ENCODE data around the gene DPH6. TPM values are rescaled to one million over a fixed set of nuclear protein-coding genes. Genes with fewer than 3 reads are reported as not detected.
A peak's percentile ranks its signal among the peaks of the same experiment; 100 is the strongest.
"Not testable (repeated sequence)": the region's sequence is repeated elsewhere in the genome, so short reads cannot be mapped to it uniquely, and the experiment has no call there.

The DPH6 gene
- total RNA-seq, 1 donor from 2014 or later = 18.0 TPM

DNA sequence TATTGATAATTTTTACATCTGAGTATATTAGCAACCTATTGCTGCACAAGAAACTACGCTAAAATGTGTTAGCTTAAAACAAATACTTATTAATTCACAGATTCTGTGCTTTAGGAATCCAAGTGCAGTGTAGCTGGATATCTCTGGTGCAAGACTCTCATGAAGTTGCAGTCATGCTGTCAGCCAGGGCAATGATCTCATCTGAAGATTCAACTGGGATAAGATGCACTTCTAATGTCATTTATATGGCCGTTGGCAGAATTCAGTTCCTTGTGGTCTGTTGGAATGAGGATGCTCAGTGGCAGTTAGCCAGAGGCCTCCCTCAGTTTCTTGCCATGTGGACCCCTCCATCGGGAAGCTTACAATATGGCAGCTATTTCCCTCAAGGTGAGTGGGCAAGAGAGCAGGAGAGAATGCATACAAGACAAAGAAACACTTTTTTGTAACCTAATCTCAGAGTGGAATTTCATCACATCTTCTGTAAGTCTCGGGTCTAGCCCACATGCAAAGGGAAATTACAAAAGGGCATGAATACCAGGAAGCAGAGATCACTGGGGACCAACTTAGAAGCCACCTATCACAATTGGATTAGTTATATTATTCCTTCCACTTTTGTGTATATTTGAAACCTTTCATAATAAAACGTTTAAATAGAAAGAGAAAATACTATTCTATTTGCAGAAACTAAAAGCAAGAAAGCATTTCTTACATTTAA is 61.6 kb downstream of the DPH6 start:
- DNase-seq = no peak

DNA sequence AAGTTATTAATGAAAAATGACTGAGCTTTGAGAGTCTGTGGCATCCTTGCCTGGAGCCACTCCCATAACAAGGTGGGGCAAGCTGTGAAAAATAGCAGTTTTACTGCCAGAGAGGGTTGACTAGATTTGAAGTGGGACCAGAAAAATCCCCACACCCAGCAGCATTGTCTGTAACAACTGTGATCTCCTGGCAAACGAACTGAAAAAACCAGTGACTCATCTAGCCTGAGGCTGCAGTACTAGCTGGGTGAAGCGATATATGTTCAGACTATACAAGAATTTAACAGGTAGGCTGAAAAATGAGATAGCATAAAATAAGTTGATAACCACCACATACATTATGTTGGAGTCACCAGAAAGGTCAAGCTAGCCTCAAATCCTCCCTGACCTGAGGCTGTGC is 64.0 kb downstream of the DPH6 start:
- DNase-seq = peak; percentile 6

DNA sequence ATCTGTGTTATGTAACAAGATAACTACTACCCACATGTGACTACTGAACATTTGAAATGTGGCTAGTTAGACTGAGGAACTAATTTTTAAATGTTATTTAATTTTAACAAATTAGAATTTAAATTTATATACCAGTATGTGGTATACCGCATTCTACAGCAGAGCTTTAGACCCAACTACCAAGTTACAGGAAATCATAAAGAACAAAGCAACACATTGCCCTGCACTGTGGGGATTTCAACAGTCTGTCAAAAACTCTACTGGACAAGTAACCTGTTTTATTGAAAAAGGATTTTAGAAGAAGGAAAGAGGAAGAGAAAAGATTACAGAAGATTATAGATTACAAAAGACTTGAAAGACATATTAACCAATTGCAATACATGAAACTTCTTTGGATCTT is 64.9 kb downstream of the DPH6 start:
- no peak for DNase-seq

DNA sequence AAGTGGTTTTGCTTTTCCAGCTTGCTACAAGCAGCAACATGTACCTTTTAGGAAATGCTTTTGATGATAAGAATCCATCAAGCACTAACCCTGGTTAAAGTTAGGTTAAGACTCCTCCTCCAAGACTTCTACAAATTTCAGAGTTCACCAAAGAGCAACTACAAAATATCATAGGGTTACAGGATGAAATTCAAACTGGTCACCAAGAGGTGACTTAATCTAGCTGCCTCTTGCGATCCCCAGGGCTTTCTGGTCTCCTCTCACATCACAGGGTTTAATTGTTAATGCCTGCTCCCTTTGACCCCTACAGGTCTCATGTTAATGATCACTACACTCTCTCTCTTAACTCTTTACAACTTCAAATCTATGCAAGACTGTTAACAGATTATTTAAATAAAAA is 66.5 kb downstream of the DPH6 start:
- no peak for DNase-seq

DNA sequence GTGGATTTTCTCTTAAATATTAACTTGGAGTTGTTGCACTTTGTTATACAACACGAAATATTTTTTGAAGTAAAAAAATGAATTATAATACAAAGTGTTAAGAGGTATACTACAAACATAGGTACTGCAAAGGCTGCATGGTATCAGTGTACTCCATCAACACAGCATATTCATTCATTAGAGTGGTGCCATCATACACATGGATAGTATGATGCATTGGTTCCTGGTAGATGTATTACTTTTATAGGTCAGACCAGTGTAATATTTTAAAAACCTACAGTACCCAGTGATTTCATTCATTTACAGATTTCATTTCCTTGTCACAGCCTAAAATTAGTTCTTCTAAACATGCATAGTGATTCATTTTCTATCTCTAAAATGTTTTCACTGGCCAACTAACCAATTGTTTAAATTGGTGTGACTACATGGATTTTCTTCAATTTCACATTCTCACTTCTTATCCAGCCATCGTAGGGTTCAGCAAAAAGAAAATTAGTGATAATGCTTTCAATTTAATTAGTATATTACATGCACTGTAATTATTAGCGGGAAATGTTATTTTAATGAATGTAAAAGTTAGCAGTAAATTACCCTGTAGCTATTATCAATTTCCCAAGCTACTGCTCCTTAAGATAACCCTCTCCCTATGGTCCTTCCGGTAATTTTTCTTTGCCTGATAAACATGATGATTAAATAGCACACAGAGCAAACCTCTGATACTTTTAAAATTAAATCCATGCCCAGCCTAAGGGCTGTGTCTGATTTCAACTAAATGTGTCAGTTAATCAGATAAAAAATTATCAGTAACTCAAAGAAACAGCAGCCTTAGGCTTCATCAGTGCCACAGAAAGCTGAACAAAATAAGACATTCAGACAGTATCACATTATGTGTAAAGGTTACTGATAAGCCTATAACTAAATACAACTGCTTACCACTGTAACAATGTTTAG is 68.4 kb downstream of the DPH6 start:
- DNase-seq = no peak

DNA sequence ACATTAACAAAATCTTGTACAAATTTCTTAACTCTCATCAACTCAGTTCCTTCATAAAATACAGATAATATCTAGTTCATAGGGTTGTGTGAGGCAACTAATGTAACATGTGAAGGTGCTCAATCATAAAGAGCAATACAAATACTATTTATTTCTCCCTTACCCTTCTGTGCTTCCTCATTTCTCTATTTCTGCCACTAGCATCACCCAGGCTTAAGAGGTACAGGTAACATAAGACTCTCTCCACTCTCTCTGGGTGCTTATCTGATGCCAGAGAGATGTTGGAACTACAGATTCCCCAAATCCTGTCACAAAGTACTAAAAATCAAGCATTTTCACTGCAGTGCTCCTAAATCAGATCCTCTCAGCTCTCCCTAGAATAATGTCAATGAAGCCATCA is 74.9 kb downstream of the DPH6 start:
- no peak for DNase-seq

DNA sequence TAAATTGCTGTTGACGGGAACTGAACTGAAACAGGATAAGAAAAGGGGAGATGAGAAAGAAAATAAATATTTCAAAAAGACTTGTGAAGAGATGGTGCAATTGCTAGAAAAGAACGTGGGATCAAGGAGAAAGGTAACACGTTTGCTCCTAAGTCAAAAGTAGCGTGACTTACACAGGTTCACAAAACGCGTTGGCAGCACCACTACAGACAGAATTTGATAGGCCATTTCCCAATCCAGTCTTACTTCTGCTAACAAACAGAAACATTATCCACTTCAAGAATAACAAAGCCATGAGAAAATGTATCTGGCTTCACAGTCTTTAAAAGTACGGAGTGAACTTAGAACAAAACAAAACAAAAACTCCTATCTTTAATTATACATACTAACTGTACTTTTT is 75.5 kb downstream of the DPH6 start:
- no peak for DNase-seq

DNA sequence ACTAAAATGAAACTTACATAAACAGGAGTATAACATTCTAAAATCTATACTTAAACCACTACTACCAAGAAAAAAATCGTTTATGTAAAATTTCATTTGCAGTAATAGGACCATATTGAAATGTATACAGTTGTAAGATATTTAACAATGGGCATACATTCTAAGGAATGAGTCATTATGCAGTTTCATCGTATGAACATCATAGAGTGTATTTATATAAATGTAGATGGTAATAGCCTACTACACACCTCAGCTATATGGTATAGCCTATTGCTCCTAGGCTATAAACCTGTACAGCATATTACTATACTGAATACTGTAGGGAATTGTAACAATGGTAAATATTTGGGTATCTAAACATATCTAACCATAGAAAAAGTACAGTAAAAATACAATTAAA is 79.5 kb downstream of the DPH6 start:
- no peak for DNase-seq

DNA sequence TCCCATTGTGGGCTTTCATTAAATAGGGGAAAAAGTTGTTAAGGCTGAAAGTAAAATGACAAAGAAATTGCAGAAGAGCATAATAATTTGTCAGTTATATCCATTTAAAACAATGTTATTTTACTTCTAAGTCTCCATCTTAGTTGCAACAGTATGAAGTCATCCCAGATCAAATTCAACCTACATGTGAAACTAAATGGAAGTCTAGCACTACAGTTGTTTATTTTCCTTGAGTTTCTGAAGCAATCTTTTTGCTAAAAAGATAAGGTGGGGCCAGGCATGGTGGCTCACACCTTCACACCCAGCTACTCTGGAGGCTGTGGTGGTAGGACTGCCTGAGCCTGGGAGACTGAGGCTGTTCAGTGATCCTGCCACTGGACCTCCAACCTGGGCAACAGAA is 80.2 kb downstream of the DPH6 start:
- no peak for DNase-seq

DNA sequence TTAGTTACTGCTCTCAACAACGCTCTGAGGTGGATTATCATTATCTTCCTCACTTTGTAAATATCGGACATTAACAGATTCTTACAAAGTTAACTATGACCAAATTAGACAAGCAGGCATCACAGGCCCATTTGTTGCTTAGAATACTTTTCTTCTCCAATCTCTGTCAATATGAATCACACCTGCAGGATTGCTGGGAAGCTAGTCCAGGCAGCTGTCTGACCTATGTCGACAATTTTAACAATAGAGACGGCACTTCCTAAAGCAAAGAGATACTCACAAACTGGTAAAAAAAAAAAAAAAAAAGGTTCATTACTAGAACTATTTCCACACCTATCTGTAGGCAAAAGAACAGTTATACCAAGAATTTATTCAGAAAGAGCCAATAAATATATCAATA is 85.3 kb downstream of the DPH6 start:
- no peak for DNase-seq

DNA sequence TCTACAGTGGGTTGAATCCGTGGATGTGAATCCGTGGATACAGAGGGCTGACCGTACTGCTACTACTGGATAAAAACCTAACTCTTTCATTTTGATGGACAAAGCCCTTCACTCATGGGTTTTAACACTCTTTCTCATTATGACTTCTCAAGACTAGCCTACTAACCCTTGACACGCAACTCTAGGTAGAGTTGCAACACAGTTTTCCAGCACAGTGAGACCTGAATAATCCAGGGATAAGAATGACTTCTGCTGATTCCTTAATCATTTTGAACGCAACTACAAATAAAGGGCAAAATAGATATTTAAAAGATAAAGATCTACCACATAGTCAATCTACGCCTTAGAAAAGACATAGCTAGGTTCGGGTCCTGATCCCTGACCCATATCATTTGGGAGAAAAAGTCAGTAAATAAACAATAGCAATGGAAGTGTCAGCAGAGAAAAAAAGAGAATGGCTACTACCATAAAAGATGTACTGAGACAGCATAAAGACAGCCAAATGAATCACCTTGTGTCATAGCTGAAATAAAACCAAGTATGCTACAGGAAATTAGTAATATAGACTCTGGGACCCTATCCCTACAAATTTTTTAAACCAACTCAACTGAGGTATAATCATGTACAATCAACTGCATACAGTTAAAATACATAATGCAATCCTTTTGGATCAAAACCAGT is 87.6 kb downstream of the DPH6 start:
- no peak for DNase-seq

DNA sequence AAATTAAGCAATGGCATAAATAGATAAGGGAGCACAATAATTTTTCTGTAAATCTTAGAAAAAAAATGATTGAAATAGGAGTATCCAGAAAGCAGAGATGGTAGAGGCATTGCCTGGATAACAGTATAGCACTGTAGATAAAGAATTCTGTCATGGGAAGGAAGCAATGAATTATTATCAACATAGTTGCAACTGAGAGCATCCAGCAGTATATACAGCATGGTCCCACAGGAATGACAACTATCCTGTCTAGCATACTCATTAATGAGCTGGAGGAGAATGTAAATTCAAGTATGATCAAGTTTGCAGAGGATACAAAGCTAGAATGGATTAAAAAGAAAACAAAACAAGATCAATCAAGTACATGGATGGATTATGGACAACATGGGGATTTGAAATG is 90.8 kb downstream of the DPH6 start:
- no peak for DNase-seq

DNA sequence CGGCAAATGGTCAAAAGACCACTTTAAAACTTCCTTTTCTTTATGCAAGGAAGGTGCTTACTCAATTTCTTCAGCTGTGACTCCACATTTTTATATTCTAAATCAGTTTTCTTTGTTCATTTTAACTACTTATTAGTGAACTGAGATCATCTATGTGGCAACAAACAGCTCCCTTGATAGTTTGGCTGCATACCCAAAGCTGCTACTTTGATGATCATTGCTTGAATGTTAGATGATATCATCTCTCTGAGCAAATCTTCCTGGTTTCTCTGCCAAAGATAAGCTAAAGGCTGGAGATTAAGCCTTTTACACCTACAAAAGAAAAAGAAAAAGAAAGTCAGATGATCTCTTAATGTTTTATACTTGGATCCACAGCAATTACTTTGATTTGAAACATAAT is 95.5 kb downstream of the DPH6 start:
- peak; percentile 41 for DNase-seq

DNA sequence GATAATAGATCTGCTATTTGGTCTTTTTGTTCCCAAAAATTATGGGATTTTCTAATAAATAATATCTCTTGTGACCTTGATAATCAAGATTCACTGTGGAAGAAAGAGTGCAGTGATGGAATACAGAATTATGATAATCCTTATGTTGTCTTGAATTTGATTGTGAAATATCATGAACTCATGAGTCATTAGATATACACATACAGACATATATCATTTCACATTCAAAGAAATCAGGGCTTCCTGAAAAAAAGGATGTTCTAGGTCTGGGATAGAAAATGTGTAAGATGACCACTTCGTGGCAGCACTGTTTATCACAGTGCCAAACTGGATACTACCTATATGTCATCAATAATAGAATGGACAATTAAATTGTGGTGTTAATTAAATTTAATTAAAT is 97.7 kb downstream of the DPH6 start:
- no peak for DNase-seq

DNA sequence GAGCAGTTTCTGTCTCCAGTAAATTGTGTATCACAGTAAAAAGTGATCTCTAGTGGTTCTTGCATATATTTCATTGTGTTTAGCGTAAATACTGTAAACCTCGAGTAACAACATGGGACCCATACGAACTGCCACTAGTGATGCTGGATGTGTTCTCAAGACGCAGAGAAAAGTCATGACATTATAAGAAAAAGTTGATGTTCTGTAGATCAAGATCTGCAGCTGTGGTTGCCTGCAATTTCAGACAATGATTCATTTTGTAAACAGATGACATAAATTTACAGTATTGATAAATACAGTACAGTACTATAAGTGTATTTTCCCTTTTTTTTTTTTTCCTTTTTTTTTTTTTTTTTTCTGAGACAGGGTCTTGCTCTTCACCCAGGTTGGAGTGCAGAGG is 100.1 kb downstream of the DPH6 start:
- no peak for DNase-seq

DNA sequence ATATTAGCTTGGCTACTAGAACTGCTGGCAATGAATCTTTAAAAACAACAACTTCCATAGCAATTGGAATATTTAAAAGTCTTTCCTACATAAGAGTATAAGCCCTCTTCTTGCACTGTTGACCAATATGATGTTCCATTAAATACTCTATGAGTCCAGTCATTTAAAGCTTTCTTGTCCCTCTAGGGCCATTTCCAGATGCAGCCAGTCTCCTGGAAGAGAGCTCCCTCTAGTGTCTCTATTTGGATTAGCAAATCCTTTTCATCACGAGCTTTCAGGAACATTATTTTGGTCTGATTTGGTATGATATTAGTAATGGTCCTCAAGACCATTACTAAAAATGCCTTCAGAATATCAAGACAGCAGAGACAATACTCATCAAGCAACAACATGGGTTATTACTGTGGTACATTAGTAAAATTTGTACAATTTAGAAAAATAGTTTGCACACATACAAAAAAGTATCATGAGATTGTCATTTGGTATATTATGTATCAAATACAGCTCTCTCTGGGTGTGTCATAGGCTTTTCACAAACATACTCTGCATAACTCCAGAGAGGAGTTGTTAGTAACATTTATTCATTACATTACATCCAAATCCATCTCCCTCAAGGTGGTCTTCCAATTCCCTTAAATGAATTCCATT is 101.3 kb downstream of the DPH6 start:
- DNase-seq = peak; percentile 3

DNA sequence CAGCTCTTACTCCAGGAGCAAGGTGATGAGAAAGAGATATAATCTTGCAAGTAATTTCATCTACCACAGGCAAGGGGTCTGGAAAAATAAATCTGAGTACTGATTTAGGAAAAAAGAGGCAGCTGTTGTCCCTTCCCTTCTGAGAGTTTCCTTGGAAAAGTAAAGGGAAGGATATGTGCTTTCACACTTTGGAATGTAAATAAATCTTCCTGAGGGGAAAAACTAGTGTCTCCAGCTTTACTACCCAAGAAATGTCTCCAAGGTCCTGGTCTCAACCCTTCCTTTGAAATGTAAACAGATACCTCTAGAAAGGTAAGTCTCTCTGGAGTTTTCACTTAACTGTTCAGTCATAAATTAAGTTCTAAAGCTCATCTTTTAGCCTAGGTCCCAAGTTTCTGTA is 102.6 kb downstream of the DPH6 start:
- DNase-seq = no peak

DNA sequence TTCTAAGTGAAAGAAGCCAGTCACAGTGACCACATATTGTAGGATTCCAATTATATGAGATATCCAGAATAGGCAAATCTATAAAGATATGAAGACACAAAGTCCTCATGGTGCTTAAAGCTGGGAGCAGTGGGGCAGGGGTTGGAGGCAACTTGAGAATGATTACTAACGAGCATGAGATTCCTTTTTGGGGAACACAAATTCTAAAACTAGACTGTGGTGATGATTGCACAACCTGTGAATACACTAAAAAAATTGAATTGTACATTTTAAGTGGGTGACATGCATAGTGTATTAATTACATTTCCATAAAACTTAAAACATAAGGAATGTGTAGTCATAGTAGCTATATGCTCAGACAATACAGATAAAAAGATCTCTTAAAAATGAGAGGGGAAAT is 103.2 kb downstream of the DPH6 start:
- DNase-seq = no peak

DNA sequence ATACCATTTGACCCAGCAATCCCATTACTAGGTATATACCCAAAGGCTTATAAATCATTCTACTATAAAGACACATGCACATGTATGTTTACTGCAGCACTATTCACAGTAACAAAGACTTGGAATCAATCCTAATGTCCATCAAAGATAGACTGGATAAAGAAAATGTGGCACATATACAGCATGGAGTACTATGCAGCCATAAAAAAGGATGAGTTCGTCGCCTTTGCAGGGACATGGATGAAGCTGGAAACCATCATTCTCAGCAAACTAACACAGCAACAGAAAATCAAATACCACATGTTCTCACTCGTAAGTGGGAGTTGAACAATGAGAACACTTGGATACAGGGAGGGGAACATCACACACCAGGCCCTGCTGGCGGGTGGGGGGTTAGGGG is 104.7 kb downstream of the DPH6 start:
- DNase-seq = not testable (repeated sequence)

DNA sequence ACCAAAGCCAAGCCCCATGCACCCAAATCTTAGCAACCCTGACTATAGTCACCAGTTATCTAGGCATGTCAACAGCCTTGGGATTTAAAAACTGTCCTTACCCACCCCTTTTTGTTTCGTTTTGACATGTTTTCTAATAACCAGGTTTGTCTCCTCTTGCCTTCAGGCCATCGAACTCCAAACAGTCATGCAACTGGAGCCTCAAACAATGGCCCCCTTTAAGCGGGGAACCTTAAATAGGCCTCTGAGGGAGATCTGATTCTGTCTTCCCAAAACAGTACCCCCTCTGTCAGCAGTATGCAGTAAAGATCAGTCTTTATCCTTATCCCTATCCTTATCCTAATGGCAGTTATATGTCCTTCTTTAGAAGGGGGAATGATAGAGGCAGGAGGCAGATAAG is 105.7 kb downstream of the DPH6 start:
- DNase-seq = no peak

DNA sequence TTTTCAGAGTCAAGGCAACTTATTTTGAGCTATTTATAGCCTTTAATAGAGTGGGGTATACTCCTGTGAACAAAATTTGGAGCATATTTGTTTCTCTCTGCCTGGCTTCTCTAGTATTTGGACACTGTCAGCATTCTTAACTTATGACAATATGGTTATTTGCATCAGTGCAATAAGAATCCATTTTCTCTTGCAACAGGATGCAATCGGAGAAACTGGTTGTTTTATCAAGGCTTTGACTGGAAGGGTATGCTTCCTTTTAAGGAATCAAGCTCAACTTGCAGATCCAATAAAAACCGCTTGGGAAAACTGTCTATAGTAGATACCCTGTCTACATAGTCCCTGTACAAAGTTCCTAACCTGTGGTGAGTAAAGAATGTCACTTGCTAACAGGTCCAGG is 106.7 kb downstream of the DPH6 start:
- peak; percentile 58 for DNase-seq

DNA sequence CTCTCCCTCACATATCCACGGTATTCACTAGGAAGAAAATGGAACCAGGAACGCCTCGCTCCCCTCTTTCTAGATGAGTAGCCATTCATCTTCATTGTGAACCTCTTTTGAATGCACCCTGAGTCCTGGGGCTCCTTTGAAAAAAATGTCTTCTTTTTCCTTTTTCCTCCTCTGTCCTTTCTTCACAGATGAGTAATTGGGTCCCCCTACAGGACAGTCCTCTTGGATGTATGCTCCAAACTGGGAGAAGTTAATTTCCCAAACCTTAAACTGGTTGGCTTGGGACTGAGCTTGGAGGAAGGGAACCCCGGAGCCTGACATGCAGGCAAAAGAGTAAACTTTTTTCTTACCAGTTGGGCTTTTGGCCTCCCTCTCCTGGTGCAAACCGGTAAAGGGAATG is 108.8 kb downstream of the DPH6 start:
- DNase-seq = no peak

DNA sequence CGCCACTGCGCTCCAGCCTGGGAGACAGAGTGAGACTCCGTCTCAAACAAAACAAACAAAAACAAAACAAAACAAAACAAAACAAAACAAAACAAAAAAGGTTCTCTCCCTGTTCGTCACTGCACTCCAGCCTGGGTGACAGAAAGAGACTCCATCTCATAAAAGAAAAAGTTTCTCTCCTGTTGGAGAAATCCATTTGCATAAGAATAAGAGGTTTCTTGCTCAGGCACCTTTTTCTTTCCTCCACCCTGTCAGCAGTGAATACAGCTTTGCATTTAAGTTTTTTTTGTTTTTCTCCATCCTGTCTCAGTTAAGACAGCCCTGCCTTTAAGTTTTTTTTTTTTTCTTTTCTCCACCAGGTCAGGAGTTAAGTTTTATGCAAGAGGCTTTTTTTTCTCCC is 109.5 kb downstream of the DPH6 start:
- DNase-seq = no peak

Measured in skin of body (tissue), 2 donors.